GM12865 (cell line): ENCODE measurements around the gene BANP.

Experiments used
- DNase-seq: peaks from one replicate; pipeline ENCODE4 v3.0.0; 2010; ENCODE audit warnings: low read depth
- H3K4me3 ChIP-seq: 2 replicates; pipeline ENCODE4 v1.5.1; 2011; ENCODE audit warnings: mild to moderate bottlenecking, low read depth, low read length, control low read depth
- CTCF ChIP-seq: IDR thresholded peaks from 2 replicates; pipeline ENCODE4 v1.5.1; 2011; ENCODE audit warnings: low read length, control low read depth, low read depth, inconsistent platforms; ENCODE audit not compliant: insufficient read depth; ENCODE audit errors: missing control alignments

Gene BANP

DNA sequence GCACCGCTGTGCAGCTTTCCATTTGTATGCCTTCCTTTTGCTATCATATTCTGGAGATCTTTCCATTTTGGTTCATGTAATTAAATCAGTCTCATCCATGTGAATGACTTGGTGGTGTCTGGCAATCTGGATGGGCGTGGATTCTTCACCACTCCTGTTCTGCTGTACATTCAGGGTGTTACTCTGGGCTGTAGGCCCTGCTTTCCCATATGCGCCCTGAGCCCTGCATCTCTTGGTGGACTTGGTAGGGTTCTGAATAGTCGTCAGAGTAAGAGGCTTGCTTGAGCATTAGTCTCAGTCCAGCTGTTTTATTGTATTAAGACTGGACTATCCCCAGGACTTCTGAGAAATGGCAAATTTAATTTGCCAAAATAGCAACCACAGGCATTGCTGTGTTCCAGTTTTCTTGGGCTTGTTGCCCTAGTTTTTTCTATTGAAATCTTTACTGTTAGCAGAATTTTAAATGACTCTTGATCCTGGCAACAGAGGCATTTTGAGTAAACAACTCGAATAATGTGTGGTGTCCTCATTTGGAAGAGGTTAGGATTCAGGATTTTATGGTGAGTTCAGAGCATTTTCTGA is 14.9 kb downstream of the BANP start:
- H3K4me3 ChIP-seq = no peak overlapping the region
- DNase-seq = no peak
- no peak for TF ChIP-seq CTCF

DNA sequence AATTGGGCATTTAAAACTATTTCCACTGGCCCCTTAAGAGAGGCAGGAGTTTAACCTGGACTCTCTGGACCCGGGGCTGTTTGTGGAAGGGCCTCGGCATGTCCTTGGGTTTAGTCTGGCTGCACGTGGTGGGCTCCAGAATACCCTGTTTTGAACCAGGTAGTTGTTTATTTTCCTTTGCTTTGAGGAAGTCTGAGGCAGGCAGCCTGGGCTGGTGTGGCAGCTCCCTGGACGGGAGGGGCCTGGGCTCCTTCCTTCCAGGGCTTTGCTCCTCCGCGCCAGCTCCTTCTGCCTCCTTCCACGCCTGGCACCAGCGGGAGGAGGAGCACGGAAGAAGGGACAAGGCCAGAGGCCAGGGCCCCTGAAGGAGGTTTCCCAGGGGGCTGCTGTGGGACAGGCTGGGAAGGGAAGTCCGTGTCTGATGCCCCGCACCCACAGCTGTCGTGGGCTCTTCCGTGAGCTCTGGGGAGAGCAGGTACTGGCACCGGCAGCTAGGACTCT is 15.5 kb downstream of the BANP start:
- TF ChIP-seq CTCF = no peak
- no peak for DNase-seq
- no peak overlapping the region for H3K4me3 ChIP-seq

- no peak overlapping the region for H3K4me3 ChIP-seq
- DNase-seq = no peak
- TF ChIP-seq CTCF = no peak
These were observed 17.3 kb downstream of the BANP start for GRCh38 chr16:87968541-87968940.

GRCh38 chr16:87970186-87970585 is 19.0 kb downstream of the BANP start:
- no peak for TF ChIP-seq CTCF
- DNase-seq = no peak
- no peak overlapping the region for H3K4me3 ChIP-seq

- TF ChIP-seq CTCF = no peak
- no peak for DNase-seq
- H3K4me3 ChIP-seq = no peak overlapping the region
These were observed 20.7 kb downstream of the BANP start for GRCh38 chr16:87971933-87972332.

DNA sequence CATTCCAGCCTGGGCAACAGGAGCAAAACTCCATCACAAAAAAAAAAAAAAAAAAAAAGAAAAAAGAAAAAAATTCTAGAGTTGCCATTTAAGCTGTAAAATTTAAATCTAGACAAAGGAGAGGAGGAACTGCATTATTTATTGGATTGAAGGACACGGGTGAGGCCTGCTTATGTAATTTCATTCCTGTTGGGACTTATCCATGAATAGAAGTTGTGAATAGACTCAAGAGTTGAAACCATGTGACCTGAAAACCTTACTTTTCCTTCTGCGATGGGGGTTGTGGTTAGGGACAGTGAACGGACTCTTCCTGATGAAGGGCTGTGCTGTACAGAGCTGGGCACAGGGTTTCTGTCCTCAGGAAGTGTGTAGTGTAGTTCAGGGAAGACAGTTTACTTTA is 22.5 kb downstream of the BANP start:
- DNase-seq = no peak
- no peak overlapping the region for H3K4me3 ChIP-seq

More for the DNA sequence above, 22.5 kb downstream of the BANP start:
- TF ChIP-seq CTCF = no peak
